HEK293 (cell line): ENCODE data around the gene EXT2.

ENCODE experiments used
- FEZF1 ChIP-seq: fragments of 450-650 bp; formaldehyde crosslinking; IDR thresholded peaks from 2 replicates; pipeline ENCODE4 v1.5.1; 2016; ENCODE audit warnings: missing biosample characterization, missing genetic modification characterization
- MEIS1 ChIP-seq: sonication (generic); formaldehyde crosslinking; IDR thresholded peaks from 2 replicates; pipeline ENCODE4 v1.8.1; 2022; ENCODE audit warnings: missing genetic modification reagents, mild to moderate bottlenecking, borderline replicate concordance
- PRDM4 ChIP-seq: fragments of 450-650 bp; formaldehyde crosslinking; IDR thresholded peaks from 2 replicates; pipeline ENCODE4 v1.5.1; 2017; ENCODE audit warnings: missing biosample characterization, missing genetic modification characterization
- PRDM6 ChIP-seq: fragments of 450-650 bp; formaldehyde crosslinking; IDR thresholded peaks from 2 replicates; pipeline ENCODE4 v1.5.1; 2017; ENCODE audit warnings: missing biosample characterization, missing genetic modification characterization
- TCF7L2 ChIP-seq: IDR thresholded peaks from 2 replicates; pipeline ENCODE4 v1.6.1; 2011; ENCODE audit warnings: low read depth, mild to moderate bottlenecking, inconsistent platforms, low read length, moderate library complexity, borderline replicate concordance
- ZBTB10 ChIP-seq: fragments of 450-650 bp; formaldehyde crosslinking; IDR thresholded peaks from 2 replicates; pipeline ENCODE4 v1.5.1; 2016; ENCODE audit warnings: missing biosample characterization, missing genetic modification characterization
- ZBTB44 ChIP-seq: fragments of 450-650 bp; IDR thresholded peaks from 2 replicates; pipeline ENCODE4 v1.5.1; 2018; ENCODE audit warnings: missing biosample characterization, mild to moderate bottlenecking, missing genetic modification characterization
- ZEB2 ChIP-seq: fragments of 450-650 bp; formaldehyde crosslinking; IDR thresholded peaks from 2 replicates; pipeline ENCODE4 v1.5.1; 2016; ENCODE audit warnings: missing biosample characterization, missing genetic modification characterization
- ZFP41 ChIP-seq: fragments of 450-650 bp; formaldehyde crosslinking; IDR thresholded peaks from 2 replicates; pipeline ENCODE4 v1.5.1; 2016; ENCODE audit warnings: missing biosample characterization, missing genetic modification characterization, borderline replicate concordance
- ZNF114 ChIP-seq: fragments of 450-650 bp; formaldehyde crosslinking; IDR thresholded peaks from 2 replicates; pipeline ENCODE4 v1.5.0; 2017; ENCODE audit warnings: missing biosample characterization, missing genetic modification characterization
- ZNF132 ChIP-seq: fragments of 450-650 bp; formaldehyde crosslinking; IDR thresholded peaks from 2 replicates; pipeline ENCODE4 v1.5.1; 2017; ENCODE audit warnings: missing biosample characterization, missing genetic modification characterization, borderline replicate concordance
- ZNF169 ChIP-seq: fragments of 450-650 bp; formaldehyde crosslinking; IDR thresholded peaks from 2 replicates; pipeline ENCODE4 v1.5.1; 2016; ENCODE audit warnings: missing biosample characterization, missing genetic modification characterization
- ZNF354C ChIP-seq: fragments of 450-650 bp; formaldehyde crosslinking; IDR thresholded peaks from 2 replicates; pipeline ENCODE4 v1.5.1; 2016; ENCODE audit warnings: missing biosample characterization, missing genetic modification characterization, low read depth, borderline replicate concordance
- ZNF423 ChIP-seq: fragments of 450-650 bp; formaldehyde crosslinking; IDR thresholded peaks from 2 replicates; pipeline ENCODE4 v1.5.1; 2016; ENCODE audit warnings: missing biosample characterization, missing genetic modification characterization
- ZNF580 ChIP-seq: fragments of 450-650 bp; formaldehyde crosslinking; IDR thresholded peaks from 2 replicates; pipeline ENCODE4 v1.5.1; 2016; ENCODE audit warnings: missing biosample characterization, missing genetic modification characterization
- ZNF610 ChIP-seq: fragments of 450-650 bp; formaldehyde crosslinking; IDR thresholded peaks from 2 replicates; pipeline ENCODE4 v1.5.1; 2016; ENCODE audit warnings: missing biosample characterization, missing genetic modification characterization, borderline replicate concordance
- ZNF639 ChIP-seq: fragments of 450-650 bp; formaldehyde crosslinking; IDR thresholded peaks from 2 replicates; pipeline ENCODE4 v1.5.1; 2016; ENCODE audit warnings: missing biosample characterization, missing genetic modification characterization
- ZNF654 ChIP-seq: fragments of 450-650 bp; formaldehyde crosslinking; IDR thresholded peaks from 2 replicates; pipeline ENCODE4 v1.5.1; 2016; ENCODE audit warnings: low read depth, missing biosample characterization, missing genetic modification characterization
- ZNF76 ChIP-seq: fragments of 450-650 bp; formaldehyde crosslinking; IDR thresholded peaks from 2 replicates; pipeline ENCODE4; 2016; ENCODE audit warnings: low read depth, missing biosample characterization, missing genetic modification characterization, borderline replicate concordance
- ZNF776 ChIP-seq: fragments of 450-650 bp; formaldehyde crosslinking; IDR thresholded peaks from 2 replicates; pipeline ENCODE4 v1.5.0; 2017; ENCODE audit warnings: missing biosample characterization, missing genetic modification characterization, borderline replicate concordance

Gene EXT2

GRCh38 chr11:44235765-44236201, 140.3 kb downstream of the EXT2 start (continued):
- TF ChIP-seq ZNF354C (no peak), TCF7L2 (no peak), ZFP41 (no peak), ZEB2 (no peak), ZNF610 (no peak), PRDM4 (tag by site-specific recombination) (peak; percentile 67), ZNF114 (tag by site-specific recombination) (no peak), ZNF169 (tag by site-specific recombination) (no peak), ZNF423 (tag by site-specific recombination) (peak; percentile 42; the same call in 1 of the 2 replicates), FEZF1 (tag by site-specific recombination) (peak; percentile 90), ZBTB10 (tag by site-specific recombination) (no peak), ZNF776 (tag by site-specific recombination) (no peak), ZNF132 (no peak), ZNF639 (tag by site-specific recombination) (no peak), PRDM6 (tag by site-specific recombination) (peak; percentile 66), ZNF76 (no peak), ZBTB44 (tag by site-specific recombination) (0 out of 2 replicates have a peak, but pooled peaks have one; percentile 6), ZNF580 (tag by site-specific recombination) (0 out of 2 replicates have a peak, but pooled peaks have one; percentile 20), ZNF654 (no peak), MEIS1 (CRISPR knock-in tag) (no peak)
